Fibroblast of the conjunctiva (primary cell): Measurements from ENCODE around the gene NRDE2.

ENCODE experiments used
- DNase-seq: peaks from one replicate; pipeline ENCODE4 v3.0.0-alpha.2; 2010; ENCODE audit warnings: low read depth

The NRDE2 gene

DNA sequence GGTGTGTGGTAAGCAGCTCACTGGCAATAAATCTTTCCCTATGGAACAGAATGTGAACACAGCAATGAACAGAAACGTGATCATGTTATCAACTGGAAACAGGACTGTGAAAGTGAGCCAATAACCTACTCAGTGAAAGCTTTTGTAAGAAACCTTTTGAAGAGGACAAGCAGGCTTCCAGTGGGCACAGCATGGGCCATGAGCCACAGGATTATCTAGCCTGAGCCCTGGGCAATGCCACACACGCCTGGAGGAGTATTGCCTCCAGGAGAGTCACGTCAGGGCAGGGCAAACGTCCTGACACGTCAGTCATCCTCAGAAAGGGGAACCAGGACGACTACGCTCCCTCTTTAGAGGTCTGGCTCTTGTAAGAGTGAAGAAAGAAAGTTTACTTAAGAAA lies 32.3 kb downstream of the NRDE2 start:
- DNase-seq = no peak

- DNase-seq = no peak
Measured at GRCh38 chr14:90297876-90298629, 33.7 kb downstream of the NRDE2 start.

- DNase-seq = no peak
Measured at GRCh38 chr14:90296641-90297040, 35.1 kb downstream of the NRDE2 start.

- DNase-seq = no peak
Measured at GRCh38 chr14:90295870-90296516, 35.7 kb downstream of the NRDE2 start.

GRCh38 chr14:90294872-90295271 lies 36.9 kb downstream of the NRDE2 start:
- DNase-seq = no peak

- DNase-seq = no peak
Measured at GRCh38 chr14:90293766-90294730, 37.7 kb downstream of the NRDE2 start.

DNA sequence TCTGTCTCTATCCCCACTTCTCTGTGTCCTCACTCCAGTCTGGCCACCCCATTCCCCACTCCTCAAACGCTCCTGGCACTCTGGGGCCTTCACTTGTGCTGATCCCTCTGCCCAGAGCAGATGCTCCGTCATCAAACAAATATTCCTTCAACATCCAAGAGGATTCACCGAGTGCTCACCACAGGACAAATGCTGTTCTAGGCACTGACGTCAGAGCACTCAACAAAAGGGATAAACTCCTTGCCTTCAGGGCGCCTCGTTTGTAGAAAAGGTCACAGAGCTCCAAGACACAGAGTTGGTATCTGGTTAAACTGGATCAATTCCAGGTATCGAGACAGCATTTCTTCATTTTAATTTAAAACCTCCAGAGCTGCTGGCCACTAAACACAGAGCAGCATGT lies 40.0 kb downstream of the NRDE2 start:
- DNase-seq = no peak

- DNase-seq = no peak
Measured at GRCh38 chr14:90290337-90291011, 41.3 kb downstream of the NRDE2 start.

- DNase-seq = no peak
Measured at GRCh38 chr14:90288651-90289355, 42.9 kb downstream of the NRDE2 start.

DNA sequence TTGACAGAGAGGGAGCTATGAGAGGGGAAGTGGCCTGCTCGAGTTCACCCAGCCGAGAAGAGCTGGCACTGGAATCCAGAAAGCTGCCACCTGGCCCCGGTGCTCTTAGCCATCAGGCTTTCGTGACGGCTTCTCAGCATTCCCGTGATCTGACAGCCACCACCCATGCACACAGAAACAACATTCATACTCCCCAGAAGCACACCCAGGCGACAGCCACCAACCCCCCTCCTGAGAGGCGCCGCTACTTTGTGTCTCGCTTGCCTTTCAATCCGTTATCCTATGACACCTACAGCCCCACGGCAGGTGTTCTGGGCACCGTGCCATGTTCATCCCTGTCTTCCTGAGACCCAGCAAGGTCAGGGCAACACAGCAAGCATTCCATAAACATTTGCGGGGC lies 44.0 kb downstream of the NRDE2 start:
- no peak for DNase-seq

GRCh38 chr14:90281756-90282155 lies 50.0 kb downstream of the NRDE2 start:
- no peak for DNase-seq

- no peak for DNase-seq
Measured at GRCh38 chr14:90281261-90281660, 50.5 kb downstream of the NRDE2 start.

DNA sequence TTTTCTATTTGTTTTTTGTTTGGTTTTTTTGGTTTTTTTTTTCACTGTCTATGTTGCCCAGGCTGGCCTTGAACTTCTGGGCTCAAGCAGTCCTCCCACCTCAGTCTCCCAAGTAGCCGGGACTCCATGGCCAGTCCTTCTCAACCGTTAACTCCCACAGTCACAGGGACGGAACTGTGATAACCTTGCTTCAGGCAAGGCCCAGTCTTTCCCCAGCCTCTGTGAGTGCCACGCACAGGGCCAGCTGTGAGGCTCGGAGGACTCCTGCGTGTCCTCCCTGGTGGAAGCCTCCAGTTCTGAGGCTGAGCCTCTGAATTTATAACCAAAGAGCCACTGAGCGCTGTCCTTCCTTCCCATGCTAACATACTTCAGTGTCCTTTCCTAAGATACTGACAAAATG lies 51.6 kb downstream of the NRDE2 start:
- no peak for DNase-seq

DNA sequence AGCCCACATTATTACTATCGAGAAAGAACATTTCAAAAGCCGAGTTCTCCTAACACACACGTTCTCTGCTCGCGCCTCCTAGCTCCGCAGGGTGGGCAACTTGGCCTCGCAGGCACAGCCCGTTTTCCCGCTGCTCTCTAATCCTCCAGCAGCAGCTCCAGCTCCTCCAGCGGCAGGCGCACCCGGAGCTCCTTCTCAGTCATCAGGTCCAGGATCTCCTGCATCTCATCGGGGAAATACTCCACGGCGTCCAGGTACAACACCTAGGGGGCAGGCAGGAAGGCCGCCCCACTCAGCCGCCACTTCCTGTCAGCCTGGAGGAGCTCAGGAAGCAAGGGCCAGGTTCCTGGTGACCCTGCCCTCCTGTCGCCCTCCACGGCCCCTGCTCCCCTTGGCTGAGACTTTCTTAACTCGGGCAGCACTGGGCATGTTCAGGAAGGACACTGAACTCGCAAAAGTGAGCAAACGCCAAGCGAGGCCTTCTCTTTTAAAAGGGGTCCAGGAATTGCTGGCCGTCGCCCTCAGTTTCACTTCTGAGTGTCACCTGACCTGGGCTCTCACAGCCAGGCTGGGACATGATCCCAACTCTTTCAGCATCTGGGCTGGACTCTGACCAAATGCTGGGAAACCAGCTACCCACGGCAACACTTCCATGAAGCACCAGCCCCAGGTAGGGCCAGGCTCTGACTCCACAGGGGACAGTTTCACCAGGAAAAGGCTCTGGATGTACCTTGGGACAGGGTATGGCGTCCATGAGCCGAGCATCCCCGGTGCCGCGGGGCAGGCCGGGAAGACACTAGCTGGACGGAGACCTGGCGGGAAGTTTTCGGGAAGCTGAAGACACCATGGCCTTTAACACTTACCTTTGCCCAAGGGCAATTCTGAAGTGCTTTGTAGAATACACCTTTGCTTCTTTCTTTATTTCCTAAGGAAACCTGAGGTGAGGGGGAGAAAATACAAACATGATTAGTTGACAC lies 53.3 kb downstream of the NRDE2 start:
- no peak for DNase-seq

DNA sequence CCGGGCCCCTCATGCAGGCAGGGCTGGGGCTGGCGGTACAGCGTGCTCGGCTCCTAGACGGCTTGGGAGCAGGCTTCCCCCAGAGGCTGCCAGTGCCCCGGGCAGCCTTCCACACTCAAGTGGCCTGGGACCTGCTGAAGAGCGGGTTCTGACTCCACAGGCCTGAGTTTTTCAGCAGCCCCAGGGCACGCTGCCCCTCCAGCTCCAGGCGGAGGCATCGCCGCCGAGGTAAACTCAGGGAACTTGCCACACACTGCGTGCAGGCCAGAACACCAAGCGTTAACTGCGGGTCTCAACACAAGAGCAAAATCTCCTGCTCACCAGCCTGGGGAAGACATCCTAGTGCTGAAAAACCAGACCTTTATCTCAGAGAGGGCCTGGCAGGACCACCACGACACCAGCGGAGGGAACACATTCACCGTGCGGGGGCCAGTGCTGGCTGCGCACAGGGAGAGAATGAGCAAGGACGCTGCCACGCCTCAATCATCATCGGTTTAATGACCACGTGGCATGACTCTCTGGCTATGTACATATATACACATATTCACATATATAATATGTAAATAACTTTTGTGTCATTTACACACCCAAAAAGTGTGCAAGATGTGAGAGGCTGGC lies 54.1 kb downstream of the NRDE2 start:
- no peak for DNase-seq

DNA sequence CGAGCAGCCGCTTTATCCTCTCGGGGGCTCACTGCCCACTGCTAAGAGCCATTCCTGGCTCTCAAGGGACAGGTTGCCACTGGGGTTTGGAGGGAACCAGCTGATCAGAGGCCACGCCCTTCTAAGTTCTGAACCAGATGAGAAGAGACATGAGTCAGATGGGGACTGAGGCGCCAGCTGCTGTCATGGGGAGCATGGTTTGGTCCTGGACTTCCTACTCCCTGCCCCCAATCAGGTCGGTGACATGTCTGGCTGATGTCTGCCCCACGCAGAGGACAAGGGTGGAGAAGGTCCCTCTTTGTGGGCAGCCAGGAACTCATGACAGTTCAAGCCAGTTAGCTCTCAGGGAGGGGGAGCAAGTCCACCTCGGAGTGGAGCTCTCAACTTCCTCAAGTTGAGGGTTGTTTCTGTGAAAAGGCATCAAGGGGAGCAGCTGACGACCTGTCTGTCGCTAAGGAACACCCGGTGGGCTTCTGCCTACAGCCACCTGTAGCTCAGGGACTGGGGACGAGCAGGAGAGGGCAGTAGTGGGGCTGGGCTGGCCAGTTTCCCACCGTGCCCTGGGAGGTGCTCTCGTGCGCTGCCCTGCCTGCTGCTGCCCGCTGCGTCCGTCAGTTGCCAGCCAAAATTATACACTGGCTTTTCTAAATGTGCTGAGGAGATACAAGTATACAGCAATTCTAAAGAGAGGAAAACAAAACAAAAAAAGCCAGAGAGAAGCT lies 54.9 kb downstream of the NRDE2 start:
- no peak for DNase-seq

DNA sequence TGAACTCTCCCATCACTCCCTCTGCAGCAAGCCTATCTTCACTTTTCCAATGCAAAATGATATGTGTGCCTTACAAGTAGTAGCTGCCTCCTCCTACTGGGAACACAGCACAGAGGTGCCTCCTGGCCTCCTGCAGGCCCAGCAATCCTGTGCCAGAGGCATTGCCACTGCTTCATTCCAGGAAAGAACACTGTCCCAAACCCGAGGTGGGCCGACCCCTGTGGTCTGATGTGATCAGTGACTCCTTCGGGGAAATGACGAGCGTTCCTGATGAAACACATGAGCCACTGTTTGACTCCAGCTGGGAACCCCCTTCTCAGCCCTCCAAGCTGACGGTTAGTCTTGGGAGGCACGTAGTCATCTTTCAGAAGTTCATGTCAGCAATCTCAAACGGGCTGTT lies 55.9 kb downstream of the NRDE2 start:
- DNase-seq = no peak

GRCh38 chr14:90275458-90275814 lies 56.3 kb downstream of the NRDE2 start:
- no peak for DNase-seq

GRCh38 chr14:90274808-90275457 lies 56.8 kb downstream of the NRDE2 start:
- no peak for DNase-seq
